ENCODE results near the gene CISH.

CISH gene

DNA sequence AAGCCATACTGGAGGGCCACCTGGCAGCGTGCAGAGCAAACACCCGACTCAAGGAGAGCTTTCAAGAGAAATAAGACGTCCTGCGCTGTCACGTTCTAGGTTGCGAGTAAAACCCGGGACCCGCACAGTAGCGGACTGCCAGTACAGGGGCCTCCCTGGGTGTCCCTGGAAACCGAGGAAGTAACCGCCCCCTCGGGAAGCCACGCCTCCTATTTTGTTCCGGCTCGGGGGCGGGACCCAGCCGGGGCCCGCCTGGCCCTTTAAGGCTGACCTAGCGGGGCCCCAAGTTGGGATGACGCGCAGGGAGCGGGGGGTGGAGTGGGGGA, 5.2 kb upstream of the CISH start:
- Histone ChIP-seq H3K27me3 (ENCODE audit: control insufficient read depth in 2 of 2, insufficient read depth in 2 of 2, low read length in 2 of 2) (no peaks in the 10 kb centered on the region), H3K4me3 (ENCODE audit: low read length in 2 of 2) (peak overlapping the region; percentile 77 to 91), H3K9me3 (ENCODE audit: control insufficient read depth in 2 of 2, low read length in 2 of 2) (no peaks in the 10 kb centered on the region), H3K36me3 (ENCODE audit: control insufficient read depth in 2 of 2, insufficient read depth in 2 of 2, low read length in 2 of 2) (peaks cover 0 to 5% of the 10 kb centered on the region in 2 donors), H3K27ac (ENCODE audit: low read depth in 2 of 2, low read length in 2 of 2) (peak overlapping the region; percentile 80 to 90), H3K4me1 (ENCODE audit: control insufficient read depth in 2 of 2, insufficient read depth in 2 of 2, low read length in 2 of 2) (peaks cover 25 to 30% of the 10 kb centered on the region in 2 donors), H3K9ac (ENCODE audit: low read depth in 1 of 2, low read length in 2 of 2) (peak overlapping the region; percentile 61 to 75)

DNA sequence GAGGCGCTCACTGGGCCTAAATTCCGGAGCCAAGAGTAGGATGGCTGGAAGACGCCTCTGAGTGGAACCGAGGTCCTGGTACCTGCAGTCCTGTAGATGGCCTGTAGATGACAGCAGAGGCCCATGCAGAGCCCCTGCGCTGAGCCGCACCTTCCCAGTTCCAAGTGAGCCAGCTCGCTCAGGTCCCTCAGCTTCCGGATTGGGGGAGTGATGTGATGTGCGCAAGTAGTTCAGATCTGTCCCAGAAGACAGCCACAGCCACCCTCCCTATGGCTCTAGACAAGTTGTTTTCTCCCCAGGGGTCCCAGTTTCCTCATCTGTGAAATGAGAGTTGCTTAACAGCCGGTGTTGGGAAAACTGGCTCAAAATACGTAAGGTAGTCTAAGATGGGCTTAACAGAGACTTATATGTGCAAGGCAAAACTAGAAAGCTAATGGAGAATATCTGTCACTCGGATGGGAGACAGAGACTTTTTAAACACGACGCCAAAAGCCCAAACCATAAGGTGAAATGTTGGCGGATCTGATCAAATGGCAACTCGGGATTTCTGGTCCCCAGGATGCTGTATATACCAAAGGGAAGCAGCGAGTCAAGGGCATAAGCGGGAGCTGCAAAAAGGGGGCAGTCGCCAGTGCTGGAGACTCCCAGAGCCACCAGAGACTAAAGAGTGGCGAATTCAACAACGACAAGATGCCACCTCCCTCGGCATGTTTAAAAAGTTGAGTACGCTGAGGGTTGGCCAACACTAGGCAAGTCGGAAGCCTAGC, 4.6 kb upstream of the CISH start:
- Histone ChIP-seq H3K9ac (ENCODE audit: low read depth in 1 of 2, low read length in 2 of 2) (peak overlapping the region; percentile 61 to 75), H3K4me3 (ENCODE audit: low read length in 2 of 2) (peak overlapping the region; percentile 77 to 91), H3K27ac (ENCODE audit: low read depth in 2 of 2, low read length in 2 of 2) (peak overlapping the region; percentile 80 to 90), H3K4me1 (ENCODE audit: control insufficient read depth in 2 of 2, insufficient read depth in 2 of 2, low read length in 2 of 2) (peaks cover 25 to 30% of the 10 kb centered on the region in 2 donors), H3K36me3 (ENCODE audit: control insufficient read depth in 2 of 2, insufficient read depth in 2 of 2, low read length in 2 of 2) (peaks cover 0 to 5% of the 10 kb centered on the region in 2 donors), H3K9me3 (ENCODE audit: control insufficient read depth in 2 of 2, low read length in 2 of 2) (no peaks in the 10 kb centered on the region), H3K27me3 (ENCODE audit: control insufficient read depth in 2 of 2, insufficient read depth in 2 of 2, low read length in 2 of 2) (no peaks in the 10 kb centered on the region)

DNA sequence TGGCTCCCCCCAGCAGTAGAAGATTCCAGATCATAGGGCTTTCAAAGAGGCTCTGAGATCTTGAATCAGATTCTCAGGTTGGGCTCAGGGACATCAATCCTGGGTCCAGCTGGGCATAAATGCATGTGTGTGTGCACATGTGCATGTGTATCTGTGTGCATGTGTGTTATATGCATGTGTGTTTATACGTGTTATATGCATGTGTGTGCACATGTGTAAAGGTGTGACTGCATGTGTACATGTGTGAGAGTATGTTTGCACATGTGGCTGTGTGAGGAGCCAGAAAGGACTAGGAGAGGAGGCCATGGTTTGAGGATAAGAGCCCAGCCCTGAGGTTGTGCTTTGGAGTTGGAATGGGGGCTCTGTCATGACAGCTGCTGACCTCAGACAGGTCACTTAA, 3.6 kb upstream of the CISH start:
- Histone ChIP-seq H3K4me3 (ENCODE audit: low read length in 2 of 2) (no peak overlapping the region), H3K27ac (ENCODE audit: low read depth in 2 of 2, low read length in 2 of 2) (no peak overlapping the region), H3K4me1 (ENCODE audit: control insufficient read depth in 2 of 2, insufficient read depth in 2 of 2, low read length in 2 of 2) (peaks cover 35 to 36% of the 10 kb centered on the region in 2 donors), H3K27me3 (ENCODE audit: control insufficient read depth in 2 of 2, insufficient read depth in 2 of 2, low read length in 2 of 2) (no peaks in the 10 kb centered on the region), H3K36me3 (ENCODE audit: control insufficient read depth in 2 of 2, insufficient read depth in 2 of 2, low read length in 2 of 2) (peaks cover 0 to under 1% of the 10 kb centered on the region in 2 donors), H3K9me3 (ENCODE audit: control insufficient read depth in 2 of 2, low read length in 2 of 2) (no peaks in the 10 kb centered on the region), H3K9ac (ENCODE audit: low read depth in 1 of 2, low read length in 2 of 2) (no peak overlapping the region)

DNA sequence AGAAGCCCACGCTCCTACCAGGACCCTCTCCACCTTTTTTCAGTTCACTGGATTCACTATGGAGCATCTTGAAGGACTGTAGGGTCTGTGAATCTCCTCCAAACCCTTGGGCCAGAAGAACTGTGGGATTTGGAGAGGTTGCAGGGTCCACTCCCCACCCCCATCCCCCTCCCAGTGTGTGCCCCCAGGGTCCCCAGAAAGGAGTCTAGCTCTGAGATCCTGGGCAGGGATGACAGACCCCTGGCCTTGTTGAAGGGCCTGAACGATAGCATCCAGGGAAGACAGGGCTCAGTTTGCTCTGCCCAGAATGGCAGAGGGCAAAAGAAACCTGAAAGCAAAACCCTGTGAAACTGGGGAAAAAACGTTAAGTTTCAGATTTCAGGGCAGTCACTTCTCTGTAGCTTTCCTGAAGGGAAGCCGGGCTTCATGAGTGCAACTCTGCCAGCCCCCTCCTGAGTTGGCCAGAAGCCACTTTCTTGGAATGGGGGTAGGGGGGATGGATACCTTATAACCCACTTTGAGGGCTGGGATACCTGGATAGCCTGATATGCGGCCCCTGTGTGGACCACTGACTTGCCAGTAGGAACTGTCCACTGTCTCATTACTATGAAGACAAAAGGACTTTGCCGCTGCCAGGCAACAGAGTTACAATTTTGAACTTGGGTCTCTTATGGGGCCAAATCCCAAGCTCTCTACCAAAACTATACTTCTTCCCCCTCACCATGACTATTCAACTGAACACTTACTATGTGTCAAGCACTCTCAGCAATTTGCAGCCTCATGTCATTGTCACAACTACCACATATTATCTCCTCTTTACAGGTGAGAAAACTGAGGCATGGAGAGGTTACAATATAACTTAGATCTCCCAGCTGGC, 1.6 kb upstream of the CISH start:
- H3K4me3 ChIP-seq (ENCODE audit: low read length in 2 of 2) = peak overlapping the region; percentile 74 to 89
- peaks cover 2 to 7% of the 10 kb centered on the region in 2 donors for H3K36me3 ChIP-seq (ENCODE audit: control insufficient read depth in 2 of 2, insufficient read depth in 2 of 2, low read length in 2 of 2)
- no peaks in the 10 kb centered on the region for H3K9me3 ChIP-seq (ENCODE audit: control insufficient read depth in 2 of 2, low read length in 2 of 2)
- H3K4me1 ChIP-seq (ENCODE audit: control insufficient read depth in 2 of 2, insufficient read depth in 2 of 2, low read length in 2 of 2) = peaks cover 48 to 51% of the 10 kb centered on the region in 2 donors
- H3K27me3 ChIP-seq (ENCODE audit: control insufficient read depth in 2 of 2, insufficient read depth in 2 of 2, low read length in 2 of 2) = no peaks in the 10 kb centered on the region
- peak overlapping the region in 1 of 2 donors; percentile 97 for H3K27ac ChIP-seq (ENCODE audit: low read depth in 2 of 2, low read length in 2 of 2)
- peak overlapping the region; percentile 81 to 94 for H3K9ac ChIP-seq (ENCODE audit: low read depth in 1 of 2, low read length in 2 of 2)

DNA sequence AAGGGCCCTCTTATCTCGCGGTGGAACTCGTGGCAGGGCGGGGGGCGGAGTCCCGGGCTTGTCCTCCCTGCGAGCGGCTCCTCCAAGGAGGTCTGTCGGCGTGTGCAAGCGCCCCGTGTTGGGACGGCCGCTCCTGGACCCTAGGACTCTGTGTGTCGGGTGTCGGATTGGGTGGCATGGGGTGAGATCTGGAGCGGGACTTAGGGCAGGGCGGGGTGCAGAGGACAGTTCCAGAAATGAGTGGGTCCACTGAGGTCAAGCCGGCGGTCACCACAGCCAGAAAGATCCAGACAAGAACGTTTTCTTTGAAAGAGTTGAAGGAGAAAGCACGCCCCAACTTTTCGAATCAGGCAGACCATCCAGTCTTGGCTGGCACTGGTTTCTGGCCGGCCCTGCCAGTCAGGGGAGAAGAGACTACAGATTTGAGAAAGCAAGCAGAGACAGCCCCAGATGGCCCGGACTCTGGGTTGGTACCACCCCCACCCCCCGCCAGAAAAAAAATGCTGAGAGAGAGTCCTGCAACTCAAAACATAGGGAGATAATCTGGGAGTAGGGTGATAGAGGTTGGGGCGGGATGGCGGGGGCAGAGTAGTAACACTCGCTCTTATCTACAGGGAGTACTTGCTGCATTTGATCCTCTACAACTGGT, 784 bp upstream of the CISH start:
- Histone ChIP-seq H3K27ac (ENCODE audit: low read depth in 2 of 2, low read length in 2 of 2) (peak overlapping the region; percentile 96 to 97), H3K9me3 (ENCODE audit: control insufficient read depth in 2 of 2, low read length in 2 of 2) (no peaks in the 10 kb centered on the region), H3K36me3 (ENCODE audit: control insufficient read depth in 2 of 2, insufficient read depth in 2 of 2, low read length in 2 of 2) (peaks cover 11 to 16% of the 10 kb centered on the region in 2 donors), H3K9ac (ENCODE audit: low read depth in 1 of 2, low read length in 2 of 2) (peak overlapping the region; percentile 81 to 94), H3K4me1 (ENCODE audit: control insufficient read depth in 2 of 2, insufficient read depth in 2 of 2, low read length in 2 of 2) (peaks cover 42 to 44% of the 10 kb centered on the region in 2 donors), H3K27me3 (ENCODE audit: control insufficient read depth in 2 of 2, insufficient read depth in 2 of 2, low read length in 2 of 2) (no peaks in the 10 kb centered on the region), H3K4me3 (ENCODE audit: low read length in 2 of 2) (peak overlapping the region; percentile 74 to 89)

DNA sequence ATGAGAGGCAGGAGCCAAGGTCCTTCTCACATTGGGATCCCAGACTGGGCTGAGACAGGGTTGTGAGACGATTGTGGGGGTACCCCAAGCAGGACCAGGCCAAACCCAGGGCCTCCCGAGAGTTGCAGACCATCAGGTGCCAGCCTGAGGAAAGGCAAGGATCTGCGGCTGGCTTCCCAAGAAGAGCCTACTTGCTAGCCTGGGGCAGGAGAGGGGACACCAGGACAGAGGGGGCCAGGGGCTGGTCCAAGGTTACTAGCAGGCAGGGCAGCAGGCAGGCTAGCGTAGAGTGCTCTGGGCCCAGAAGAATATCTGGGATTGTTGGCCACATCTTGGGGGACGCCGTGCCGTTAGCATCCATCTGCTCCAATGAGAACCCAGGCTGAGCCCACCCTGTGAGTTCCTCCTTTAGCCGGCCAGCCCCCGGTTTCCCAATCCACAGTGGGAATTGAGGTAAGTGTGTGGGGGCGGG, 546 bp downstream of the CISH start:
- Histone ChIP-seq H3K27me3 (ENCODE audit: control insufficient read depth in 2 of 2, insufficient read depth in 2 of 2, low read length in 2 of 2) (no peaks in the 10 kb centered on the region), H3K4me1 (ENCODE audit: control insufficient read depth in 2 of 2, insufficient read depth in 2 of 2, low read length in 2 of 2) (peaks cover 41 to 42% of the 10 kb centered on the region in 2 donors), H3K9me3 (ENCODE audit: control insufficient read depth in 2 of 2, low read length in 2 of 2) (no peaks in the 10 kb centered on the region), H3K9ac (ENCODE audit: low read depth in 1 of 2, low read length in 2 of 2) (peak overlapping the region; percentile 94 to 96), H3K36me3 (ENCODE audit: control insufficient read depth in 2 of 2, insufficient read depth in 2 of 2, low read length in 2 of 2) (peaks cover 20 to 27% of the 10 kb centered on the region in 2 donors), H3K4me3 (ENCODE audit: low read length in 2 of 2) (peak overlapping the region; percentile 83 to 89), H3K27ac (ENCODE audit: low read depth in 2 of 2, low read length in 2 of 2) (peak overlapping the region; percentile 96 to 97)

DNA sequence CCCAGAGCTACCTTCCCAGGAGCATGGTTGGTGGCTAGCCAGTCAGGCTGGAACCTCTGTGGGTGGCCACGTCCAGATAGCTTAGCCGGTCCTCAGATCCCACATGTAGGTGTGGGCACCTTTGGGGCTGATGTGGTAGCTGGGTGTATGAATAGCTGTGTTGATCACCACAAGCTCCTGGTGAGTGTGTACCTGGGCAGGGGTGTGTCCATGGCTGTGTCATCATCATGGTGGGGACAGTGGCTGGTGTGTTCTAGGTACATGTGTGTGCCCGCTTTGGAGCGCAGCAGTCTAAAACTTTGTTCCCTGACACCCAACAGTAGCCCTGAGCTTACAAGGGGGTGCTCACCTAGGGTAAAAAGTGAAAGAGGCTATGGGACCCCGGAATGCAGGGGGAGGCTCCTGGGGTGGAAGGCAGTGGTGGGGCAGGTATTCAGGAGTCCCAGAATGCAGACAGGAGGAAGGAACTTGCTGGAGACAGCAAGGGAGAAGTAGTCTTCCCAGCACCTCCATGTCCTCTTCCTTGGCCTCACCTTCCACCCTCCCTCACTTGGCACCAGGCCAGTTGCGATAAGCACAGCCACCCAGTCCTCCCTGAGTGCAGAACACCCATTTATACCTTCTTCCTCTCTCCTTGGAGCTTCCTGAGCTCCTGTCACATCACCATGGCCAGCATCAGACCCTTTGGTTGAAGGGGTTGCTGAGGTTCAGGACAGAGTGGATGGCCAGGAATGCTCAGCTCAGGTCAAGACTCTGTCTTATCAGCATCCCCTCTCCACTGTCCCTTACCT, 1.2 kb downstream of the CISH start:
- H3K27ac ChIP-seq (ENCODE audit: low read depth in 2 of 2, low read length in 2 of 2) = peak overlapping the region; percentile 96 to 97
- H3K9me3 ChIP-seq (ENCODE audit: control insufficient read depth in 2 of 2, low read length in 2 of 2) = no peaks in the 10 kb centered on the region
- H3K27me3 ChIP-seq (ENCODE audit: control insufficient read depth in 2 of 2, insufficient read depth in 2 of 2, low read length in 2 of 2) = no peaks in the 10 kb centered on the region
- H3K4me1 ChIP-seq (ENCODE audit: control insufficient read depth in 2 of 2, insufficient read depth in 2 of 2, low read length in 2 of 2) = peaks cover 43 to 46% of the 10 kb centered on the region in 2 donors
- H3K36me3 ChIP-seq (ENCODE audit: control insufficient read depth in 2 of 2, insufficient read depth in 2 of 2, low read length in 2 of 2) = peaks cover 21 to 33% of the 10 kb centered on the region in 2 donors
- peak overlapping the region; percentile 94 to 96 for H3K9ac ChIP-seq (ENCODE audit: low read depth in 1 of 2, low read length in 2 of 2)
- peak overlapping the region; percentile 83 to 89 for H3K4me3 ChIP-seq (ENCODE audit: low read length in 2 of 2)

DNA sequence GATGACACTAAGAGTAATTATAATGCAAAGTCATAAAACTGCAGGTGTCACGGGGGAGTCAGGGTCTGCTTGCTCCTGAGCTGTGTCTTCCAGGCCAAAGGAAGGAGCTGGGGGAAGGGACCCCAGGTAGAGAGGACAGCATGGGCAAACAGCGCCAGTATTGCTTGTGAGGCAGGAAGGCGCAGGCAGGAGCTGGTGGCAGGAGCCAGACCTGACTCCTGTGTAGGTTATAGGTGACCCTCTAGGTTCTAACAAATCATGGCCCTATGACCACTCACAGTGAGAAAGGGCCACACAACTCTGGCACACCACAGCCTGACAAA, 1.9 kb downstream of the CISH start:
- Histone ChIP-seq H3K4me1 (ENCODE audit: control insufficient read depth in 2 of 2, insufficient read depth in 2 of 2, low read length in 2 of 2) (peaks cover 46 to 51% of the 10 kb centered on the region in 2 donors), H3K4me3 (ENCODE audit: low read length in 2 of 2) (peak overlapping the region; percentile 83 to 89), H3K27ac (ENCODE audit: low read depth in 2 of 2, low read length in 2 of 2) (peak overlapping the region in 1 of 2 donors; percentile 97), H3K9ac (ENCODE audit: low read depth in 1 of 2, low read length in 2 of 2) (peak overlapping the region in 1 of 2 donors; percentile 94), H3K36me3 (ENCODE audit: control insufficient read depth in 2 of 2, insufficient read depth in 2 of 2, low read length in 2 of 2) (peaks cover 25 to 40% of the 10 kb centered on the region in 2 donors), H3K27me3 (ENCODE audit: control insufficient read depth in 2 of 2, insufficient read depth in 2 of 2, low read length in 2 of 2) (no peaks in the 10 kb centered on the region), H3K9me3 (ENCODE audit: control insufficient read depth in 2 of 2, low read length in 2 of 2) (no peaks in the 10 kb centered on the region)

DNA sequence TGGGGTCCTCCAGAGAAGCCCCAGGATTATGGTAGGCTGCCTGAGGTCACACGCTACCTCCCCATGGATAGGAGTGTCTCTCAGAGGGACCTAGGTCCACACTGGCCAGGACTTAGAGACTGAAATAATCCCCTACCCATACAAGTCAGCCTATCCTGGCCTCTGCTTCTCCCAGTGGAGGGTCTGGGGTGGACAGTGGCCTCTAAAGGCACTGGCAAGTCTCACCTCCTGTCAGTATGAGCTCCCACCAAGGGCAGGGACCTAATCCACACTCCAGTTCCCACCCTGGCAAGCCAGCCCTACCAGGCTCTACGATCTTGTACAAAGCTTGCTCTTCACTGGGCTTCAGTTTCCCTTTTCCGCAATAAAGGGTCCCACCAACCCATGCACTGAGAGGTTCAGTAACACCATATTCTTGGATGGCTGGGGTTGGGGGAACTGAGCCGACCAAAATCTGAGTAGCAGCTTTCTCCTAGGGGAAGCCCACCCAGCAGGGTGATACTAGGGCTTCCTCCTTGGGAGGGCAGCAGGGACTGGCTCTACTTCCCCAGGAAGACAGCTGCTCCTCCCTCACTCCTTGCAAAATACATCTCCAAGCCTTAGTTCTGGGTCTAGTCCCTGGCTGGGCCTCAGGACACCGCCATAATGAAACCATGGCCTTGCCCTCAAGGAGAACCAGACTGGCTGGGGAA, 2.4 kb downstream of the CISH start:
- Histone ChIP-seq H3K36me3 (ENCODE audit: control insufficient read depth in 2 of 2, insufficient read depth in 2 of 2, low read length in 2 of 2) (peaks cover 25 to 45% of the 10 kb centered on the region in 2 donors), H3K4me3 (ENCODE audit: low read length in 2 of 2) (peak overlapping the region in 1 of 2 donors; percentile 83)

More for the DNA sequence above, 2.4 kb downstream of the CISH start:
- peaks cover 51 to 53% of the 10 kb centered on the region in 2 donors for H3K4me1 ChIP-seq (ENCODE audit: control insufficient read depth in 2 of 2, insufficient read depth in 2 of 2, low read length in 2 of 2)
- peak overlapping the region in 1 of 2 donors; percentile 94 for H3K9ac ChIP-seq (ENCODE audit: low read depth in 1 of 2, low read length in 2 of 2)
- peak overlapping the region in 1 of 2 donors; percentile 97 for H3K27ac ChIP-seq (ENCODE audit: low read depth in 2 of 2, low read length in 2 of 2)
- no peaks in the 10 kb centered on the region for H3K9me3 ChIP-seq (ENCODE audit: control insufficient read depth in 2 of 2, low read length in 2 of 2)
- H3K27me3 ChIP-seq (ENCODE audit: control insufficient read depth in 2 of 2, insufficient read depth in 2 of 2, low read length in 2 of 2) = no peaks in the 10 kb centered on the region
